Activated CD4-positive, alpha-beta memory T cell treated with anti-CD3 and anti-CD28 coated beads for 36 hours (primary cell): ENCODE results near the gene P4HB. TPM values are rescaled to one million over a fixed set of nuclear protein-coding genes. Genes with fewer than 3 reads are reported as not detected.

Experiments used
- CTCF ChIA-PET: fragments of 350-600 bp; sonication (Branson Sonifier 250); formaldehyde crosslinking; loops from one replicate; lab custom pipeline; 2021; ENCODE audit warnings: antibody characterized with exemption, inconsistent platforms; lab: Charles Lee
- POLR2A ChIA-PET: fragments of 350-600 bp; sonication (Branson Sonifier 250); formaldehyde crosslinking; loops from one replicate; lab custom pipeline; 2021; ENCODE audit warnings: antibody characterized with exemption; lab: Charles Lee
- DNase-seq: peaks from one replicate; pipeline ENCODE4 v3.0.0-alpha.2; 2020
- H3K27ac Mint-ChIP-seq: one replicate; pipeline ENCODE4 v1.8.0; 2021; ENCODE audit warnings: mixed read lengths
- H3K27me3 Mint-ChIP-seq: one replicate; pipeline ENCODE4 v1.8.0; 2021; ENCODE audit warnings: mixed read lengths
- H3K36me3 Mint-ChIP-seq: one replicate; pipeline ENCODE4 v1.8.0; 2021; ENCODE audit warnings: mixed read lengths
- H3K4me1 Mint-ChIP-seq: one replicate; pipeline ENCODE4 v1.8.0; 2021; ENCODE audit warnings: low read depth, mixed read lengths
- H3K4me3 Mint-ChIP-seq: one replicate; pipeline ENCODE4 v1.8.0; 2021; ENCODE audit warnings: mild to moderate bottlenecking, mixed read lengths
- H3K9me3 Mint-ChIP-seq: one replicate; pipeline ENCODE4 v1.8.0; 2021; ENCODE audit warnings: mixed read lengths
- intact Hi-C: fragments of 100-400 bp; cut with micrococcal nuclease; formaldehyde crosslinking; loops from one replicate; pipeline ENCODE4 v1.15.1; 2023
- total RNA-seq, 2 experiments: library from RNA; stranded (reverse); gene quantifications; one replicate each; pipeline ENCODE4 v1.2.3, GENCODE V29; 2021

The P4HB gene
- total RNA-seq, 2 experiments from 2014 or later, result 358 to 367 TPM

GRCh38 chr17:81889602-81890001 lies 29.3 kb upstream of the P4HB start:
- no peak for DNase-seq
- CTCF ChIA-PET, result no interaction called here
- H3K27ac Mint-ChIP-seq, result no peak overlapping the region
- POLR2A ChIA-PET, result no interaction called here
- H3K36me3 Mint-ChIP-seq, result peaks cover 48% of the 10 kb centered on the region
- intact Hi-C loops, result no loop called here
- H3K4me1 Mint-ChIP-seq, result peaks cover 26% of the 10 kb centered on the region
- H3K27me3 Mint-ChIP-seq, result no peaks in the 10 kb centered on the region
- no peaks in the 10 kb centered on the region for H3K9me3 Mint-ChIP-seq
- H3K4me3 Mint-ChIP-seq, result peak overlapping the region; percentile 85

GRCh38 chr17:81888988-81889595 lies 28.8 kb upstream of the P4HB start:
- Mint-ChIP-seq H3K36me3 (peaks cover 50% of the 10 kb centered on the region), H3K4me3 (peak overlapping the region; percentile 61), H3K27me3 (no peaks in the 10 kb centered on the region), H3K4me1 (peaks cover 26% of the 10 kb centered on the region), H3K27ac (no peak overlapping the region), H3K9me3 (no peaks in the 10 kb centered on the region)
- intact Hi-C loops, result no loop called here
- POLR2A ChIA-PET, result no interaction called here
- CTCF ChIA-PET, result no interaction called here
- no peak for DNase-seq

- H3K4me3 Mint-ChIP-seq, result peak overlapping the region; percentile 33
- DNase-seq, result no peak
- H3K4me1 Mint-ChIP-seq, result peaks cover 26% of the 10 kb centered on the region
- H3K9me3 Mint-ChIP-seq, result no peaks in the 10 kb centered on the region
- no peak overlapping the region for H3K27ac Mint-ChIP-seq
- no peaks in the 10 kb centered on the region for H3K27me3 Mint-ChIP-seq
- ChIA-PET CTCF (interaction anchor here (0.6 kb wide), 1 partner anchor 313 kb away, joined by 3 read pairs; no protein-coding TSS in a partner anchor), POLR2A (no interaction called here)
- intact Hi-C loops, result no loop called here
- H3K36me3 Mint-ChIP-seq, result peaks cover 51% of the 10 kb centered on the region
Measured at GRCh38 chr17:81888105-81888987, 28.0 kb upstream of the P4HB start.

GRCh38 chr17:81885869-81886548 lies 25.7 kb upstream of the P4HB start:
- Mint-ChIP-seq H3K4me3 (no peak overlapping the region), H3K36me3 (peaks cover 58% of the 10 kb centered on the region), H3K27me3 (no peaks in the 10 kb centered on the region), H3K4me1 (peaks cover 26% of the 10 kb centered on the region), H3K27ac (peak overlapping the region; percentile 54), H3K9me3 (no peaks in the 10 kb centered on the region)
- CTCF ChIA-PET, result no interaction called here
- no peak for DNase-seq
- intact Hi-C loops, result no loop called here
- POLR2A ChIA-PET, result interaction anchor here (0.6 to 1.1 kb wide), 4 partner anchors 14 to 183 kb away, joined by 3 to 6 read pairs (median 4); partner anchors contain the start of gene MRPL12

GRCh38 chr17:81885454-81885853 lies 25.1 kb upstream of the P4HB start:
- ChIA-PET POLR2A (interaction anchor here (1.1 kb wide), 1 partner anchor 13 kb away, joined by 6 read pairs; no protein-coding TSS in a partner anchor), CTCF (no interaction called here)
- intact Hi-C loops, result no loop called here
- no peaks in the 10 kb centered on the region for H3K9me3 Mint-ChIP-seq
- H3K4me1 Mint-ChIP-seq, result peaks cover 24% of the 10 kb centered on the region
- DNase-seq, result no peak
- peaks cover 54% of the 10 kb centered on the region for H3K36me3 Mint-ChIP-seq
- no peak overlapping the region for H3K4me3 Mint-ChIP-seq
- no peaks in the 10 kb centered on the region for H3K27me3 Mint-ChIP-seq
- H3K27ac Mint-ChIP-seq, result peak overlapping the region; percentile 54

- peaks cover 21% of the 10 kb centered on the region for H3K4me1 Mint-ChIP-seq
- H3K4me3 Mint-ChIP-seq, result no peak overlapping the region
Measured at GRCh38 chr17:81884968-81885367, 24.6 kb upstream of the P4HB start.

GRCh38 chr17:81884520-81884919 lies 24.2 kb upstream of the P4HB start:
- no peak for DNase-seq
- Mint-ChIP-seq H3K4me3 (no peak overlapping the region), H3K27me3 (no peaks in the 10 kb centered on the region), H3K27ac (no peak overlapping the region), H3K36me3 (peaks cover 50% of the 10 kb centered on the region), H3K4me1 (peaks cover 19% of the 10 kb centered on the region), H3K9me3 (no peaks in the 10 kb centered on the region)
- intact Hi-C loops, result no loop called here
- ChIA-PET POLR2A (no interaction called here), CTCF (no interaction called here)

More at GRCh38 chr17:81884968-81885367, 24.6 kb upstream of the P4HB start:
- no peak for DNase-seq
- ChIA-PET POLR2A (no interaction called here), CTCF (no interaction called here)
- Mint-ChIP-seq H3K27ac (no peak overlapping the region), H3K9me3 (no peaks in the 10 kb centered on the region), H3K36me3 (peaks cover 49% of the 10 kb centered on the region), H3K27me3 (no peaks in the 10 kb centered on the region)
- intact Hi-C loops, result no loop called here

GRCh38 chr17:81879121-81879520 lies 18.8 kb upstream of the P4HB start:
- H3K27me3 Mint-ChIP-seq, result no peaks in the 10 kb centered on the region
- DNase-seq, result no peak
- no peak overlapping the region for H3K4me3 Mint-ChIP-seq
- intact Hi-C loops, result no loop called here
- H3K36me3 Mint-ChIP-seq, result peaks cover 35% of the 10 kb centered on the region
- H3K27ac Mint-ChIP-seq, result no peak overlapping the region
- H3K9me3 Mint-ChIP-seq, result no peaks in the 10 kb centered on the region
- ChIA-PET CTCF (no interaction called here), POLR2A (interaction anchor here (1.1 to 1.2 kb wide), 2 partner anchors 8 to 12 kb away, joined by 3 to 5 read pairs; partner anchors contain the start of genes ALYREF, ANAPC11 and ARHGDIA)
- peaks cover 6% of the 10 kb centered on the region for H3K4me1 Mint-ChIP-seq

GRCh38 chr17:81878294-81878693 lies 18.0 kb upstream of the P4HB start:
- H3K36me3 Mint-ChIP-seq, result peaks cover 35% of the 10 kb centered on the region
- peaks cover 13% of the 10 kb centered on the region for H3K4me1 Mint-ChIP-seq
- ChIA-PET CTCF (interaction anchor here (0.7 kb wide), 1 partner anchor 212 kb away, joined by 3 read pairs; no protein-coding TSS in a partner anchor), POLR2A (no interaction called here)
- intact Hi-C loops, result no loop called here
- H3K27ac Mint-ChIP-seq, result no peak overlapping the region
- DNase-seq, result no peak
- H3K9me3 Mint-ChIP-seq, result no peaks in the 10 kb centered on the region
- H3K27me3 Mint-ChIP-seq, result no peaks in the 10 kb centered on the region
- H3K4me3 Mint-ChIP-seq, result no peak overlapping the region

- no peaks in the 10 kb centered on the region for H3K27me3 Mint-ChIP-seq
- peaks cover 20% of the 10 kb centered on the region for H3K4me1 Mint-ChIP-seq
- H3K9me3 Mint-ChIP-seq, result no peaks in the 10 kb centered on the region
- ChIA-PET CTCF (interaction anchor here (0.7 kb wide), 1 partner anchor 213 kb away, joined by 3 read pairs; no protein-coding TSS in a partner anchor), POLR2A (interaction anchor here (0.6 kb wide), 1 partner anchor 203 kb away, joined by 3 read pairs; no protein-coding TSS in a partner anchor)
- intact Hi-C loops, result no loop called here
- no peak overlapping the region for H3K4me3 Mint-ChIP-seq
- H3K36me3 Mint-ChIP-seq, result peaks cover 32% of the 10 kb centered on the region
- no peak for DNase-seq
- H3K27ac Mint-ChIP-seq, result no peak overlapping the region
Measured at GRCh38 chr17:81877569-81877968, 17.2 kb upstream of the P4HB start.

- peak overlapping the region; percentile 94 for H3K27ac Mint-ChIP-seq
- POLR2A ChIA-PET, result interaction anchor here (0.7 to 3.1 kb wide), 7 partner anchors 8 to 54 kb away, joined by 3 to 21 read pairs (median 6); partner anchors contain the start of genes ALYREF, ANAPC11 and P4HB
Measured at GRCh38 chr17:81871387-81872230, 11.3 kb upstream of the P4HB start.

More at GRCh38 chr17:81871387-81872230, 11.3 kb upstream of the P4HB start:
- CTCF ChIA-PET, result interaction anchor here (1.3 kb wide), 1 partner anchor 188 kb away, joined by 3 read pairs; the partner anchor contains the start of genes ARL16 and HGS
- H3K27me3 Mint-ChIP-seq, result no peaks in the 10 kb centered on the region
- H3K36me3 Mint-ChIP-seq, result peaks cover 36% of the 10 kb centered on the region
- intact Hi-C loops, result loop anchor here (1.0 to 5.0 kb wide), 7 partner anchors 11 to 226 kb away; partner anchors contain the start of genes ALYREF, ANAPC11, ASPSCR1 and FASN
- peak; percentile 96 for DNase-seq
- H3K9me3 Mint-ChIP-seq, result no peaks in the 10 kb centered on the region
- peaks cover 45% of the 10 kb centered on the region for H3K4me1 Mint-ChIP-seq
- H3K4me3 Mint-ChIP-seq, result peak overlapping the region; percentile 85
